ENCODE results near the gene TOPAZ1. TPM values are rescaled to one million over a fixed set of nuclear protein-coding genes. Genes with fewer than 3 reads are reported as not detected.

TOPAZ1 gene
- total RNA-seq, 1 experiment from 2014 or later = not detected

DNA sequence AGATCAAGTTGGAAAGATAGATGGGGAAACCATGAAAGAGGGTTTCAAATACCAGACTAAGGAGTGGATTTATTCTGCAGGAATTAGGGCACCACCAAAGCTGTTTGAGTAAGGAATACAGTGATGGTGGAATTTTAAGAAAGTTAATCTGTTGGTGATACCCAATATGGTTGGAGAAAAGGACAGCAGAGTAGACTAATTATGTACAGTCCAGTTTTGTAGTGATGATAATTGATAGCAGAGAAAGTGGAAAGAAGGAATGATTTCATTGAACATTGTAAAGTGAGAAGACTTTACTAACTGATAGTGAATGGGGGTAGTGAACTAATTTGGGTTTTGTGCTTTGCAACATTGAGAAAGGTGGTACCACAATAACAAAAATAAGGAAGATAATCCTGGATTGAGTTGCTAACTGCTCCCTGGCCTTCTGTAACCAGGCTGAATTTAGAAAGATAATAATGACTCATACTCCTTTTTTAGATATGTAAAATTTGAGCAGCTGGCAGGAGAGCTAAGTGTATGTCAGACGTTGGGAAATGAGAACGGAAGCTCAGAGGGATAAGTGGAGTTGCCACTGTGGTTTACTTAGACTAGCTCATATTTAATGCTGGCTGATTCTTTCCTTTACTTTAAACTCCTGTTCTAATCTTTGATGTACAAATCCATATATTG, 113.8 kb downstream of the TOPAZ1 start:
- Histone ChIP-seq H3K27me3 (ENCODE audit: insufficient read depth, low read length) (no peaks in the 10 kb centered on the region), H2BK12ac (ENCODE audit: insufficient read length, low read depth, low read length) (no peak overlapping the region), H2BK15ac (ENCODE audit: low read depth, low read length) (no peak overlapping the region), H3K4me2 (ENCODE audit: insufficient read depth, insufficient read length, low read length) (no peak overlapping the region), H4K5ac (ENCODE audit: insufficient read length, low read depth, low read length) (no peak overlapping the region), H4K8ac (replicated peaks; ENCODE audit: insufficient read length, low read depth, low read length) (no peak overlapping the region), H3K14ac (ENCODE audit: insufficient read depth, low read length) (no peak overlapping the region), H3K4ac (ENCODE audit: low read depth, low read length) (no peak overlapping the region), H4K20me1 (ENCODE audit: control insufficient read depth, insufficient read depth, insufficient read length) (no peaks in the 10 kb centered on the region), H3K79me2 (ENCODE audit: insufficient read depth, low read length) (no peaks in the 10 kb centered on the region), H2AFZ (ENCODE audit: low read length) (no peak overlapping the region), H3K56ac (ENCODE audit: insufficient read length, low read depth, low read length) (no peak overlapping the region), H3K23ac (ENCODE audit: insufficient read length, low read depth, low read length) (no peak overlapping the region), H2AK5ac (ENCODE audit: insufficient read length, low read length) (no peak overlapping the region), H3K18ac (ENCODE audit: insufficient read length, low read depth, low read length) (no peak overlapping the region), H3K23me2 (ENCODE audit: insufficient read length, low read depth, low read length, poor library complexity, severe bottlenecking) (no peaks in the 10 kb centered on the region), H3K79me1 (ENCODE audit: insufficient read depth, low read depth, low read length, poor library complexity, severe bottlenecking) (peaks cover 5% of the 10 kb centered on the region), H3K27ac (ENCODE audit: insufficient read length, low read depth, low read length) (no peak overlapping the region), H3T11ph (ENCODE audit: low read length) (no peak overlapping the region), H2BK120ac (ENCODE audit: low read depth, low read length, poor library complexity, severe bottlenecking) (no peak overlapping the region), H4K91ac (ENCODE audit: insufficient read length, low read depth, low read length) (no peak overlapping the region), H3K4me1 (ENCODE audit: insufficient read depth, low read length) (0 out of 2 replicates have a peak, but pooled peaks cover 3% of the 10 kb centered on the region), H3K9me3 (ENCODE audit: control insufficient read depth, low read depth, low read length) (no peaks in the 10 kb centered on the region), H2BK5ac (ENCODE audit: insufficient read length, low read length) (no peak overlapping the region), H3K9ac (ENCODE audit: extremely low read depth, insufficient read length, low read length) (no peak overlapping the region), H2BK20ac (ENCODE audit: low read depth, low read length, poor library complexity, severe bottlenecking) (no peak overlapping the region)
- Mint-ChIP-seq H3K27me3 (ENCODE audit: low read depth) (no peaks in the 10 kb centered on the region), H3K4me1 (peaks cover 19 to 20% of the 10 kb centered on the region in 2 experiments), H3K36me3 (ENCODE audit: insufficient read depth in 1 of 3, low read depth in 3 of 3) (peaks cover 3 to 17% (median 4%) of the 10 kb centered on the region in 3 experiments; a peak in 5 of 7 replicates), H3K27ac (no peak overlapping the region), H3K9me3 (no peaks in the 10 kb centered on the region), H3K4me3 (no peak overlapping the region)
- DNase-seq = no peak
- WGBS (ENCODE audit: extremely low coverage, insufficient read length, low lambda C conversion rate) = no CpG with 5 or more reads among the region's 2 CpGs
- TF ChIP-seq, protein P1, sequence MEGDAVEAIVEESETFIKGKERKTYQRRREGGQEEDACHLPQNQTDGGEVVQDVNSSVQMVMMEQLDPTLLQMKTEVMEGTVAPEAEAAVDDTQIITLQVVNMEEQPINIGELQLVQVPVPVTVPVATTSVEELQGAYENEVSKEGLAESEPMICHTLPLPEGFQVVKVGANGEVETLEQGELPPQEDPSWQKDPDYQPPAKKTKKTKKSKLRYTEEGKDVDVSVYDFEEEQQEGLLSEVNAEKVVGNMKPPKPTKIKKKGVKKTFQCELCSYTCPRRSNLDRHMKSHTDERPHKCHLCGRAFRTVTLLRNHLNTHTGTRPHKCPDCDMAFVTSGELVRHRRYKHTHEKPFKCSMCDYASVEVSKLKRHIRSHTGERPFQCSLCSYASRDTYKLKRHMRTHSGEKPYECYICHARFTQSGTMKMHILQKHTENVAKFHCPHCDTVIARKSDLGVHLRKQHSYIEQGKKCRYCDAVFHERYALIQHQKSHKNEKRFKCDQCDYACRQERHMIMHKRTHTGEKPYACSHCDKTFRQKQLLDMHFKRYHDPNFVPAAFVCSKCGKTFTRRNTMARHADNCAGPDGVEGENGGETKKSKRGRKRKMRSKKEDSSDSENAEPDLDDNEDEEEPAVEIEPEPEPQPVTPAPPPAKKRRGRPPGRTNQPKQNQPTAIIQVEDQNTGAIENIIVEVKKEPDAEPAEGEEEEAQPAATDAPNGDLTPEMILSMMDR (conservative IDR thresholded peaks at IDR 0.05) = no peak
